Gastrocnemius medialis (tissue), 4 donors: ENCODE data around the gene AK8.

ENCODE experiments used
- POLR2A ChIP-seq, 2 donors: fragments of 450-650 bp; IDR thresholded peaks; one replicate each; pipeline ENCODE4 v1.6.1; 2017; ENCODE audit warnings: antibody characterized with exemption in 2 of 2, mild to moderate bottlenecking in 2 of 2, moderate library complexity in 2 of 2
- TF ChIP-seq, protein P1 (sequence below), 5 experiments: fragments of 450-650 bp in 3 of 5; fragments of 200-600 bp in 2 of 5; sonication (generic) in 2 of 5; IDR thresholded peaks in 4 of 5; conservative IDR thresholded peaks in 1 of 5; 1 replicate in 4 of 5; 2 replicates in 1 of 5; pipeline ENCODE4 v1.5.1; 2016 to 2019; ENCODE audit warnings: antibody characterized with exemption in 5 of 5, mild to moderate bottlenecking in 3 of 5, moderate library complexity in 3 of 5

DNA sequence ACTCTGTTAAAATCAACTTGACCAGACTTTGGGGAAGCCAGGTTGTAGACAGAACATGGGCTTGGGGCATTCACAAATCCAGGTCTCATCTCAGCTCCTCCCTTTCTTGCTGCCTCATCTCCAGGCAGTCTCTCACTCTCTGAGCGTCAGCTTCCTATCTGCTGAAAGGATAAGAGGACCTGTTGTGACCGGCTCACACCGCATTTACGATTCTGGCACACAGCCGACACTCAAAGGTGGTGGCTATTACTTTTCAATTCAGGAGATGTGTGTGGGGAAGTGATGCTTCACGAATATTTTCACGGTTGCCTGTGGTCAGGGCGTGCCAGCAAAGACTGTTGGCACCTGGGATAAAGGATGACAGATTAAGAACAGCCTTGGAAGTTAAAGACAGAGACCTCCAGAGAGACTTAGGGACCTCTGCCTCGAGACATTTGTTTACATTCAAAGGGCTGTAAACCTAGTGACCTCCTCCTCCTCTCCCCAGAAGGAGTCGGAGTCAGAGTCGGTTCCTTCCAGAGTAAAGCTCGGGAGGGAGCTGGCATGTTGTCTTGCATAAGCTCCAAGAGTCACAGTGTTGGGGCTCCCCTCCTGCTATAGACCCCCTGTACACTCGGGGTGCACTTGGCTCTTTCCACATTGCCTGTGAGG is 83.2 kb downstream of the AK8 start:
- TF ChIP-seq, protein P1, sequence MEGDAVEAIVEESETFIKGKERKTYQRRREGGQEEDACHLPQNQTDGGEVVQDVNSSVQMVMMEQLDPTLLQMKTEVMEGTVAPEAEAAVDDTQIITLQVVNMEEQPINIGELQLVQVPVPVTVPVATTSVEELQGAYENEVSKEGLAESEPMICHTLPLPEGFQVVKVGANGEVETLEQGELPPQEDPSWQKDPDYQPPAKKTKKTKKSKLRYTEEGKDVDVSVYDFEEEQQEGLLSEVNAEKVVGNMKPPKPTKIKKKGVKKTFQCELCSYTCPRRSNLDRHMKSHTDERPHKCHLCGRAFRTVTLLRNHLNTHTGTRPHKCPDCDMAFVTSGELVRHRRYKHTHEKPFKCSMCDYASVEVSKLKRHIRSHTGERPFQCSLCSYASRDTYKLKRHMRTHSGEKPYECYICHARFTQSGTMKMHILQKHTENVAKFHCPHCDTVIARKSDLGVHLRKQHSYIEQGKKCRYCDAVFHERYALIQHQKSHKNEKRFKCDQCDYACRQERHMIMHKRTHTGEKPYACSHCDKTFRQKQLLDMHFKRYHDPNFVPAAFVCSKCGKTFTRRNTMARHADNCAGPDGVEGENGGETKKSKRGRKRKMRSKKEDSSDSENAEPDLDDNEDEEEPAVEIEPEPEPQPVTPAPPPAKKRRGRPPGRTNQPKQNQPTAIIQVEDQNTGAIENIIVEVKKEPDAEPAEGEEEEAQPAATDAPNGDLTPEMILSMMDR (IDR thresholded peaks at IDR 0.05 in 4 of 5, conservative IDR thresholded peaks at IDR 0.05 in 1 of 5): no peak
- no peak for TF ChIP-seq POLR2A (IDR thresholded peaks at IDR 0.05)
